Occipital lobe (tissue), 2 donors: ENCODE measurements around the gene SPRR2E. TPM values are rescaled to one million over a fixed set of nuclear protein-coding genes. Genes with fewer than 3 reads are reported as not detected.
"Not testable (repeated sequence)": the region's sequence is repeated elsewhere in the genome, so short reads cannot be mapped to it uniquely, and the experiment has no call there.

Experiments used
- DNase-seq: peaks from one replicate; lab custom pipeline; 2025; lab: John Stamatoyannopoulos, UW
- total RNA-seq: library from RNA; depleted of rRNA; stranded (reverse); fragments of >200 nt; gene quantifications from one replicate; pipeline ENCODE4 v1.2.3, GENCODE V29; 2014

SPRR2E gene
- not detected for total RNA-seq

DNA sequence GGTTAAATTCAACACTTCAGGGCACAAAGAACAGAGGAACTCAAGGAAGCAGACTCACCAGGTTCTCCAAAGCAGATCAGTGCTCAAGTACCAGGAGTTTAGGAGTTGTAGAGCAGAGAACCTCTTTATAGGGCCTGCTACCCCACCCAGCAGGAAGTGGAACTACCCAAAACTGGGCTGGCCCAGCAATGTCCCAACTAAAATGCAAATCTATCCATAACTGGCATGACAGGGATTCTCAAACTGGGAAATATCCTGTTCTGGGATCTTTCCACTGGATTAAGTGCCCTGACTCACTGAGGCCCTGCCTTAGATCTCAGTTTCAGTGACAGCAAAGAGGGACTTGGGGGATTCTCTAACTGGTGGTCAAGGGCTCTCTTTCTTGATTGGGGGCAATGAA is at the start of gene SPRR2E:
Gene SPRR2E (minus strand): TSS at position 101 of the 400 bp plus-strand sequence. CDS start 775 bp downstream, outside the sequence.
- DNase-seq: no peak

- DNase-seq: no peak
Measured at GRCh38 chr1:153141377-153141776, 47.1 kb upstream of the SPRR2E start.

DNA sequence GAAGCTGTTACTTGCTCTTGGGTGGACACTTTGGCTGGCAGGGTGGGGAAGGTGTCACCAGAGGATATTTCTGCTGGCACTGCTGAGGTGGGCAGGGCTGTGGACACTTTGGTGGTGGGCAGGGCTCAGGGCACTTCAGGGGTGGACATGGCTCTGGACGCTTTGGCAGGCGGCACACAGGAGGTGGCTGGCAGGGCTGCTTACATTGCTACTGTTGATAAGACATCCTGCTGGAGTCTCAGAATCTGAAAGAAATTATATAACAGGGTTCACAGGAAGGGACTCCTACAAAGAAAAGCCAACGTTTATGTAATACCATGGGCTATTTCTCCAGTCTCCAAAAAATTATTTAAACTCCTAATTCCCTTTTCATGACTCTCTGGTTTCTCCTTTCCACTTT is 46.2 kb upstream of the SPRR2E start:
- no peak for DNase-seq

DNA sequence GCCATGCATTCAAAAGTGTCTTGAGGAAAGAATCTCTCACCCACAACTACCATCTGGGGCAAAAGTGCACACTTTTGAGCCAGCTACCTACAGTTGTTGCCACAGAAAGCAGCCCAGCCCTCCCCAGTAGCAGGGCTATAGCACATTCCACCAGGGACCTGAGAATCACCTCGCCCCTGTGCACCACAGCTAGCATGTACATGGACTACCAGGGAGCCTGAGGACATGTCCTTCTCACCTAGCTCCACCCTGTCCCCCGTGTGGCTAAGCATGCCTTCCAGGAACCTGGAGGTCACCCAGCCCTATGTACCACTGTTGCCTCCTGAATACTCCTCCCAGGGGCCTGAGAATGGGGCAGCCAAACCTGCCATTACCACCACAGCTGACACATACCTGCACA is 39.4 kb upstream of the SPRR2E start:
- DNase-seq: no peak

DNA sequence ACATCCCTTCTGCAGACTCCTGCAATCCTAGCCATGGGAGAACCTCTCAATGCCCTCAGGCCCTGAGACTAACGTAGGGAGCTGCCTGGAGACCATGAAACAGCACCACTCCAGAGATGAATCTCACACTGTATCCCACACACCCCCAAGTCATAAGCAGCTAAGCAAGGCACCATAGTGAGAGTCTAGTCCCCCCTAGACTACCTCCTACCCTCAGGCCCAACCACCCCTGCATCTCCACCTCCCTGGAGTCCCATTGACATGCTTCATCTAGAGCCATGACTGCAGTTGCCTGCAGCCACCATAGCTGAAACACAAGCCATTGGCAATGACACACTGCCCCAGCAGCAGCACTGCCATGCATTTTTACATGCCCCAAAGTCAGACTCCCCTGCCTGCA is 38.9 kb upstream of the SPRR2E start:
- DNase-seq: no peak

- not testable (repeated sequence) for DNase-seq
Measured at GRCh38 chr1:153128688-153129087, 34.4 kb upstream of the SPRR2E start.

DNA sequence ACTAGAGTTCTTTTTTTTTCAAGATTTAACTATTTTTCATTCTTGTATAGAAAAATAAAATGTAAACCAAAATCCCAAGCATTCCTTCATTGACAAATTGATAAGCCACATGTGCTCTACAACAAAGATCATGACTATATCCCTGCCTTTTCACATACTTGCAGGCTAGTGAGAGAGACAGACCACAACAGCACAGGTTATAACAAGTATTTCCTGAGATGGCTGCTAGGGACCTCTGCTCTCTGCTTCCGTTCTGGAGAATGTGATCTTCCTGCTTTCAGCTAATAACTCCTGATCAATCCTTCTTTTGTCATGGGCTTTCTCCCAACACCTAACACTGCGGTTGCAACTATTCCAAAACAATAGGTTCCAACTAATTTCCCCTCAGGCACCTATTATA is 33.0 kb upstream of the SPRR2E start:
- DNase-seq: no peak

DNA sequence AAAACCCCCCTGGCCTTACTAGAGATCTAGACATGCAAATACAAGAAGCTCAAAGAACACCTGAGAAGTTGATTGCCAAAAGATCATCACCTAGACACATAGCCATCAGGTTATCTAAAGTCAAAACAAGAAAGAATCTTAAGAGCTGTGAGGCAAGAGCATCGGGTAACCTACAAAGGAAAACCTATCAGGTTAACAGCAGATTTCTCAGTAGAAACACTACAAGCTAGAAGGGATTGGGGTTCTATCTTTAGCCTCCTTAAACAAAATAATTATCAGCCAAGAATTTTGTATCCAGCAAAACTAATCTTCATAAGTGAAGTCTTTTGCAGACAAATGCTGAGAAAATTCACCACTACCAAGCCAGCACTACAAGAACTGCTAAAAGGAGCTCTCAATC is 31.2 kb upstream of the SPRR2E start:
- no peak for DNase-seq

GRCh38 chr1:153123793-153124192 is 29.5 kb upstream of the SPRR2E start:
- DNase-seq: not testable (repeated sequence)

DNA sequence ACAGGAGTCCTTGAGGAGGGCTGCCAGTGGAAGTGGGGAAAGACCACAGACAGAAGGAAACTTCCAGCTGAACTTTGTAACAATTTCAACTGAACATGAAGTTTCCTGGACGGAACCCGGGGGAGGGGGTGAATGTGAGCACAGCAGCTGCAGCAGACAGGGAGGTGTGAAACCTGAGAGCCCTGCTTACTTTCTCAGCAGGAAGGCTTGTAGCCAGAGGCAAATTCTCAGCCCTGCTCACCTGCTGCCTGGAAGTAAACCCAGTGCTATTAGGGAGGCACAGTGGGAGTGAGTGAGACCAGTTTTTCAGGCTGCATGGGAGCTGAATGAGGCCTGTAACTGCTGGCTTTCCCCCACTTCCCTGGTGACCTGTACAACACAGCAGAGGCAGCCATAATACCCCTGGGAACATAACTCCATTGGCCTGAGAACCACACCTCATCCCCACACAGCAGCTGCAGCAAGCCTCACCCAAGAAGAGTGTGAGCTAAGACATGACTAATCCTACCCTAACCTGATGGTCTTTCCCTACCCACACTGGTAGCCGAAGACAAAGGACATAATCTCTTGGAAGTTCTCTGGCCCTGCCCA is 28.6 kb upstream of the SPRR2E start:
- DNase-seq: no peak

DNA sequence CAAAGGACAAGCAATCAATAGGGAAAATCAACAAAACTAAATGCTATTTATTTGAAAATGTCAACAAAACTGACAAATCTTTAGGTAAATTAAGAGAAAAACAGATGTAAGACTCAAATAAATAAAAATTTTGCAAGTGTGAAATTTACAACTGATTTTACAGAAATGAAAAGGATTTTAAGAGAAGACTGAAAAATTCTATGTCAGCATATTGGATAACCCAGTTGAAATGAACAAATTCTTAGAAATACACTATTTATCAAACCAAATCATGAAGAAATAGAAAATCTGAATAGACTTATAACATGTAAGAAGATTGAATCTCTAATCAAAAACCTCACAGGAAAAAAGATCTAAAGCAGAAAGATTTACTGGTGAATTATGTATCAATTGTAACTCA is 26.6 kb upstream of the SPRR2E start:
- DNase-seq: no peak

GRCh38 chr1:153119491-153119971 is 25.2 kb upstream of the SPRR2E start:
- DNase-seq: no peak

GRCh38 chr1:153115264-153115663 is 20.9 kb upstream of the SPRR2E start:
- DNase-seq: not testable (repeated sequence)

GRCh38 chr1:153113416-153113815 is 19.1 kb upstream of the SPRR2E start, which contains the start of gene SPRR2F:
Gene SPRR2F, minus strand, starts transcription at chr1:153113516. Its CDS starts 783 bp downstream, at chr1:153112733.
- no peak for DNase-seq

- not testable (repeated sequence) for DNase-seq
Measured at GRCh38 chr1:153112454-153112853, 18.1 kb upstream of the SPRR2E start.

DNA sequence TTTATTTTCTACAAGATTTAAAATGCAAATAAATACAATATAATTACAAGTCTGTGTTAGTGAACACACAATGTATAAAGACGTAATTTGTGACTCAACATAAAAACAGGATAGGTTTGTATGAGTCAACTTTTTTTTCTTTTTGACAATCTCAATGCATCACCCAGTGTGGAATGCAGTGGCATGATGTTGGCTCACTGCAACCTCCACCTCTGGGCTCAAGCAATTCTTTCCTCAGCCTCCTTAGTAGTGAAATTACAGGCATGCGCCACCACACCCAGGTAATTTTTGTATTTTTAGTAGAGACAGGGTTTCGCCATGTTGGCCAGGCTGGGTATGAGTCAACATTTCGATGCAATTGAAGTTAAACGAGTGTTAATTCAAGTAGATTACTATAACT is 5.9 kb upstream of the SPRR2E start:
- no peak for DNase-seq

DNA sequence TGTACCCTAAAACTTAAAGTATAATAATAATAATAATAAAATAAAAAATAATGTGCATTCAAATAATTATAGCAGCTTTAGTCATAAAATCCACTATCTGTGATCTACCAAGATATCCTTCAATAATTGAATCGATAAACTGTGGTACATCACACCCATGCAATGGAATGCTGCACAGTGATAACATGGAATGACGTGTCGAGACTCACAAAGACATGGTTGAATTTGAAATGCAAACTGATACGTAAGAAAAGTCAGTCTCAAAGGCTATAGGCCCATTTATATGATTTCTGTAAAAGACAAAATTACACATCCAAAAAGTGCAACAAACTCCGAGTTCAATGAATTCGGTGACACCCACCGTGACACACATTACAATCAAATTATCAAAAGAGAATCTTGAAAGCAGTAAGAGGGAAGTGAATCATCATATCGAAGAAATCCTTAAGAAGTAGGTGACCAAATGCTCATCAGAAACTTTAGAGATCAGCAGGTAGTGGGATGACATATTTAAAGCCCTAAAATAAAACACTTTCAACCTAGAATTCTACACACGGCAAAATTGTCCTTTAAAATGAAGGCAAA is 5.2 kb upstream of the SPRR2E start:
- no peak for DNase-seq

DNA sequence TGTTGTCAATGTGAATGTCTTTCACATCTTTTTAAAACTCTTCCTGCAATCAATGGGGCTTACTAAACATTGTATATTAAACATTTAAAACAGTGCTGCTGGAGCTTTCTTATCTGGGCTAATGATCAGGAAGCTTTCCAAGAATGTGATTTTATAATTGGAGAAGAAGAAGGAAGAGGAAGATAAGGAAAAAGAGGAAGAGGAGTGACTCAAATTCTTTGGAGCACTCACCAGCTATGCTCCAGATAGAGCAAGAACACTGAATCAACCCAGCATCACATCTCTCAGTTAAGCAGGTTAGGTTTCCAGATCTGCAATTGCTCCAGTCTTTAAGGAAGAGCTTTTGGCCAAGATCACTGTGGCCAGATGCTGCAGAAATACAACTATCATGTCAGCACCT is 1.4 kb upstream of the SPRR2E start:
- no peak for DNase-seq

DNA sequence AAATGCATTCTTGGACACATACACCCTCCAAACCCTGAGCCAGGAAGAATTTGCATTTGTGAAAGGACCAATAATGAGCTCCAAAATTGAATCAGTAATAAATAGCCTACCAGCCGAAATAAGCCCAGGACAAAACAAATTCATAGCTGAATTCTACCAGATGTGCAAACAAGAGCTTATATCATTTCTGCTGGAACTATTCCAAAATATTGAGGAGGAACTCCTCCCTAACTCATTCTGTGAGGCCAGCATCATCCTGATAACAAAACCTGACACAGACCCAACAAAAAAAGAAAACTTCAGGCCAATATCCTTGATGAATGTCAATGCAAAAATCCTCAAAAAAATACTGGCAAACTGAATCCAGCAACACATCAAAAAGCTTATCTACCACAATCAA is 6.7 kb downstream of the SPRR2E start:
- DNase-seq: no peak

GRCh38 chr1:153081736-153082135 is 12.6 kb downstream of the SPRR2E start:
- DNase-seq: no peak

- DNase-seq: no peak
Measured at GRCh38 chr1:153072806-153073726, 21.3 kb downstream of the SPRR2E start.

- DNase-seq: no peak
Measured at GRCh38 chr1:153071511-153071910, 22.8 kb downstream of the SPRR2E start, which contains the start of gene SPRR2B. Gene SPRR2B, minus strand, starts transcription at chr1:153071611. Its CDS starts 772 bp downstream, at chr1:153070839.
